IMR-90 (cell line): ENCODE data around the gene DTD1.

Experiments used
- BHLHE40 ChIP-seq: fragments of 150-350 bp; IDR thresholded peaks from 2 replicates; pipeline ENCODE4 v1.6.1; 2016; ENCODE audit warnings: mild to moderate bottlenecking, low read depth, low read length
- CEBPB ChIP-seq: IDR thresholded peaks from 2 replicates; pipeline ENCODE4 v1.6.1; 2012; ENCODE audit warnings: low read depth, low read length, improper control_type of control experiment
- FOS ChIP-seq: fragments of 150-350 bp; IDR thresholded peaks from 2 replicates; pipeline ENCODE4 v1.6.1; 2016; ENCODE audit warnings: low read depth, low read length
- MAFK ChIP-seq: IDR thresholded peaks from 2 replicates; pipeline ENCODE4 v1.6.1; 2012; ENCODE audit warnings: low read depth, low read length, improper control_type of control experiment
- POLR2A ChIP-seq: IDR thresholded peaks from 2 replicates; pipeline ENCODE4 v1.6.1; 2012; ENCODE audit warnings: mild to moderate bottlenecking, low read depth, low read length
- TF ChIP-seq, protein P1 (sequence below): conservative IDR thresholded peaks from 2 replicates; pipeline ENCODE4 v1.5.1; 2012; ENCODE audit warnings: mild to moderate bottlenecking, low read depth, low read length, improper control_type of control experiment
- TF ChIP-seq, protein P2 (sequence below): fragments of 150-350 bp; IDR thresholded peaks from 2 replicates; pipeline ENCODE4 v1.6.1; 2017; ENCODE audit warnings: mild to moderate bottlenecking, antibody characterized with exemption, low read length, low read depth

DNA sequence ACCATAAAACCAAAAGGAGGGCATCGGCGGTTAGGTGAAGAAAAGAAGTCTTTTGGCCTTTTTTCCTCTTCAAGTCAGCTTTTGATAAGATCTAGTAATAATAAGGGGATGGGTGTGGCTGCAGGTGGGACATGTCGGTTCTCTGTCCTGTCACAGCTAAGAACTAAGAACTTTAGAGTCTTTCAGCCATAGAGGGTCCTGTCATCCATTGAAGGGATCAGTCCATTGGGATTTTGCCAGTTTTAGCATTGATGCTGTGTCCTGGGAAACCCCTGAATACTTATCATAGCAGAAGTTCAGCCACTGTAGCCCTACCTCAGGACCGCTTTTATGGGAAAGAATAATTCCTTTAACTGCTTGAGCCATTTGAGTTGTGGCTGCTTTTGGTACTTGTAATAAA, 207.5 kb downstream of the DTD1 start:
- TF ChIP-seq, protein P1, sequence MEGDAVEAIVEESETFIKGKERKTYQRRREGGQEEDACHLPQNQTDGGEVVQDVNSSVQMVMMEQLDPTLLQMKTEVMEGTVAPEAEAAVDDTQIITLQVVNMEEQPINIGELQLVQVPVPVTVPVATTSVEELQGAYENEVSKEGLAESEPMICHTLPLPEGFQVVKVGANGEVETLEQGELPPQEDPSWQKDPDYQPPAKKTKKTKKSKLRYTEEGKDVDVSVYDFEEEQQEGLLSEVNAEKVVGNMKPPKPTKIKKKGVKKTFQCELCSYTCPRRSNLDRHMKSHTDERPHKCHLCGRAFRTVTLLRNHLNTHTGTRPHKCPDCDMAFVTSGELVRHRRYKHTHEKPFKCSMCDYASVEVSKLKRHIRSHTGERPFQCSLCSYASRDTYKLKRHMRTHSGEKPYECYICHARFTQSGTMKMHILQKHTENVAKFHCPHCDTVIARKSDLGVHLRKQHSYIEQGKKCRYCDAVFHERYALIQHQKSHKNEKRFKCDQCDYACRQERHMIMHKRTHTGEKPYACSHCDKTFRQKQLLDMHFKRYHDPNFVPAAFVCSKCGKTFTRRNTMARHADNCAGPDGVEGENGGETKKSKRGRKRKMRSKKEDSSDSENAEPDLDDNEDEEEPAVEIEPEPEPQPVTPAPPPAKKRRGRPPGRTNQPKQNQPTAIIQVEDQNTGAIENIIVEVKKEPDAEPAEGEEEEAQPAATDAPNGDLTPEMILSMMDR, result no peak
- TF ChIP-seq MAFK (no peak), FOS (no peak), POLR2A (no peak), CEBPB (no peak), BHLHE40 (no peak)
- TF ChIP-seq, protein P2, sequence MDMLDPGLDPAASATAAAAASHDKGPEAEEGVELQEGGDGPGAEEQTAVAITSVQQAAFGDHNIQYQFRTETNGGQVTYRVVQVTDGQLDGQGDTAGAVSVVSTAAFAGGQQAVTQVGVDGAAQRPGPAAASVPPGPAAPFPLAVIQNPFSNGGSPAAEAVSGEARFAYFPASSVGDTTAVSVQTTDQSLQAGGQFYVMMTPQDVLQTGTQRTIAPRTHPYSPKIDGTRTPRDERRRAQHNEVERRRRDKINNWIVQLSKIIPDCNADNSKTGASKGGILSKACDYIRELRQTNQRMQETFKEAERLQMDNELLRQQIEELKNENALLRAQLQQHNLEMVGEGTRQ, result no peak
